Activated CD4-positive, alpha-beta T cell treated with anti-CD3 and anti-CD28 coated beads for 48 hours (primary cell): Measurements from ENCODE around the gene CYB5D1.

Source experiments
- DNase-seq: peaks from one replicate; pipeline ENCODE4 v3.0.0-alpha.2; 2020

Gene CYB5D1

GRCh38 chr17:7834542-7834956, 23.3 kb upstream of the CYB5D1 start:
- peak; percentile 52 for DNase-seq

GRCh38 chr17:7834957-7835813, 22.6 kb upstream of the CYB5D1 start:
- peak; percentile 92 for DNase-seq

DNA sequence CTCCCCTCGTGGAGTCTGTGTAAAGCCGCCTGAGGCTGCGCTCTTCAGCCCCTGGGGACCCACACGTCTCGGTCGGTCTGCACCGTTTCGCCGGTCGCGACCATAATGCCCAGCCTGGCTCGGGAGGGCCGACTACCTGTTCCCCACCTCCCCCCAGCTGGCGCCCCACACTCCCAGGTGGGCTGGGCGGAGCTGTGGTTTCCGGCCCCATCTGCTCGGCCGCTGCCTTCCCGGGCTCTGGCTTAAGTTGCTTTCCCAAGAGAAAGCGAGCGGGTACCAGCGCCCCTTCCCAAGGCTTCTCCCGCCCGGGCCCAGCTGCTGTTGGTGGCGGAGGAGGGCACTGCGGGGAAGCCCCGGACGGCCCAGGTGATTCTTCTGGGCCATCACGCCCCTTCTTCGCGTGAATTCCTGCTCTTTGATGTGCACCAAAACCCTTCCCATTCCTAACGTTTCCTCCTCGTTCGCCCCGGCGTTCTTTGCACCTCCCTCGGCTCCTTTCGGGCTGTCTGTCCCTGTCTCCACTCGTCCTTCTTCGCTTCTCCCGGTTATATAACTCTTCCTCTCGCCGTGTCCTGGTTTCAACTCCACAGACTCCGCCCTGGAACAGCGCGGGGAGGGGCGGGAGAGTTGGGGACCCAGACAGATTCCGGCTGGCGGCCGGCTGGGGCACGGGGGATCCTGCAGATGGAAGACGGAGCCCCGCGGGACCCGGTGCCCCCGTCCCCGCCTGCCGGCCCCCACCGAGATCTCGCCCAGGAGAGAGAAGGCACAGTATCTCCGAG, 21.8 kb upstream of the CYB5D1 start:
- DNase-seq: no peak

DNA sequence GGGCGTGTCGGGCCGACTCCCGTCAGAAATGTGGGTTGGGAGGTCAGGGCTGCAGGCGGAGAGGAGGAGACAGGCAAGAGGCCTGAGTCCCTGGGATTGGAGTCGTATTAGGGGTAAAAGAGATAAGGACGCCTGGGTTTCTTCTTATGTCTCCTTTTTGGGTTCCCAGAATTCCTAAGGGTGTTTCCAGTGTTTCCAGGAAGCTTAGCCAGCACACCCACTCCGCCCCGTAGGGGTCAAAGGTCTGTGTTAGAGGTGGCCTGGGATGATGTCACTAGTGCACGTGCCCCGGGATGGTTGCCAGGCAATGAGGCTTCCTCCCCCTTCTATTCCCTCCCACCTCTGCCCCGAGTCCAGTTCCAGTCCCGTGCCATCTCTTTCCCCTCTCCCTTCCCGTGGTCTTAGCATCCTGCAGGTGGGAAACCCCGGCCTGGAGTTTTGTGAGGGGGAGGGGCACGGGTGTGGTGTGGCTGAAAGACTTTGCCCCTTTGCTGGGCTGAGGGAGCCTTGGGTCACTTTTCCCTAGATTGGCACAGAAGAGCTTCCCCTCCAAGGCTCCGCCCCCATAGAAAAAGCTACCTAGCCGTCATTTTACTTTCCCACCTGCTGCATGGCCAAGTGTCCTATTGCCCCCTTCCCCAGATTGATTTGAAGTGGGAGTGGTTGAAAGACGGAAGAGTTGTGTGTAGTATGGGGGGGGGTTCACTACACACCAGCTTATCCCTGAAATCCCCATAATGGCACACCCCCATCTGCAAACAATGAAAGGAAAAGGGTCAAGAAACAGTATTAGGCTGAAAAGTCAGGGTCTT, 21.0 kb upstream of the CYB5D1 start:
- DNase-seq: peak; percentile 84

DNA sequence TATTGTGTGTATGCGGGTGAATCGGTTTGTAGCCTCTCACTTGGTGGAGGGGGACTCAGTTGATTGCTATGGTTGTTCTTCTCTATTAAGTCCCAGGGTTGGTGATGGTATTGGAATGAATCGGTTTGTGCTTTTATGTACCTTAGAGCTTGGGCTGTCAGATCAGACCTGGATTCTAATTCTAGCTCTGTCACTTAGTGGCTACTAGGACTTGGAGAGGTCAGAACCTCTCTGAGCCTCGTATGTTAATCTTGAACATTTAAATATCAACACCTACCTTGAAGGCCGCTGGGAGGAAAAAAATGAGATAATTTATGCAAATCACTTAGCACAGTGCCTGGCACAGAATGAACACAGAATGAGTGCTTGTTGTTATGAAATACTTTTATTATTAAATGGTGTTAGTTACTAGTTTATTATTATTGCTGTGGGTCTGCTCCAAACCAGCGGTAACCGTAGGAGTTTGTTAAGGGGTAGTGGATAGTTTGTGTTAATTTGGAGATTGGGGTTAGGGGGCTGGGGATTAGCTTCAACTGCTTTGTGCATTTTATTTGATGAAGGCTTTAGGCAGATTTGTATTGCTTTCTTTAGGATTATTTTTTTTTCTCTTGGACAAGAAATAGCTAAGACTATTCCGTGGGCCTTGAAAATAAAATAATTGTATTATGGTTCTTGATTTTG, 20.3 kb upstream of the CYB5D1 start:
- DNase-seq: no peak

GRCh38 chr17:7838090-7839075, 19.4 kb upstream of the CYB5D1 start:
- DNase-seq: no peak

DNA sequence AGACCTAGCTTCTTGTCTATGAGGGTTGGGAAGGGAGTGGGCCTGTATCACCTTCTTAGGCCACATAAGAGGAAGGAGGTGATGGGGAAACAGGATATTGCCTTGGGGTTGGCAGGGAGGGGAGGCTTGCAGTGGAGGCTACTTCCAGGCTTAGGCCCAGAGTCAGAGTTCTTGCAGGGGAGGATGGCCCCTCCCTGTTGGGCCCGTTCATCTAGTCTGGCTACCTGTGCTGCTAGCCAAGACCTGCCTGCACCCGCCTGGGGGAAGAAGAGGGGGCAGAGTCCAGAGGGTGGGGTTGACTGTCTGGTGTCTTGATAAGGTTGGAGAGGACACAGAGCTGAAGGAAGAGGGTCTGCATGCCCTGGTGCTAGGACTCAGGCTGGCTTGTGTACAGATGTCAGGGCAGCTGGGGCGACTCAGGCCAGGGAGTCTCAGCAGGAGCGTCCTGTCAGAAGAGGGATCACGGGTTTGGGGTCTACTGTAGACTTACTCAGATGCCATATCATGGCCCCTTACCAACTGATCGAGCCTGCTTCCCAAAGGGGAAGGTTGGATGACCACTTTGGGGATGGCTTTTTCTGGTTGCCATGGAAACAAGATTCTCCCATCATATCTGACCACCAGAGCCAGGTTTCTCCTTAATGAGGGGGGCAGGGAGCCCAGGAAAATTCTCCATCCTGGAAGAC, 18.5 kb upstream of the CYB5D1 start:
- DNase-seq: no peak

DNA sequence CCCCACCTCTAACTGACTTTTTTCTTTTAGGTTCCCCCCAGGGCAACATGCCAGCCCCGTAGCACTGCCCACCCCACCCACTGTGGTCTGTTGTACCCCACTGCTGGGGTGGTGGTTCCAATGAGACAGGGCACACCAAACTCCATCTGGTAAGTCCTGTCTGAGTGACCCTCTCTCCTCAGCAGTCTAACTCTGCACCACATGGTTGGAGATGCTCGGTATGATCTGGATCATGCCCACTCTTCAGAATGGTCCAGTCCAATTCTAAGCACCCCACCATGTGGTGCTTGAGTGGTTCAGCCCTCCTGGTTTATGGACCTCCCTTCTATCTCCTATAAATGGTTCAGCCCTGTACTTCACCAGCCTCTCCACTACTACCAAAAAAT, 17.9 kb upstream of the CYB5D1 start:
- DNase-seq: peak; percentile 50

DNA sequence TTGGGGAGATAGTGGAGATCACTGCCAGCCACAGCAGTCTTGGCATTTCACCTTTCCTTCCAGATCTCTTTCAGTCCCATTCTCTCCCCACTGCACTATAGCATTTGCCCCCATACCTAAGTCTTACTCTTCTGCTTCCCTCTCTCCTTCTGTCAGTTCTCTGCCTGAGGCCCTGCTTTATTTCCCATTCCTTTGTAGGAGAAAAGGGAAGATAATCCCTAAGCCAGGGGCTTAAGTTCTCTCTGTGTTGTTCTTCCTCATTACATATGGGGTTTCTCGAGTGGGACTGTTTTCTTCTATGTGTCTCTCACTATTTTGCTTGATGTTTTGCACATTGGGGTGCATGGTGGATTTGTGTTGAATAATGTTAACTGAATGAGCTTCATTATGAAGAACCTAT, 17.4 kb upstream of the CYB5D1 start:
- no peak for DNase-seq

DNA sequence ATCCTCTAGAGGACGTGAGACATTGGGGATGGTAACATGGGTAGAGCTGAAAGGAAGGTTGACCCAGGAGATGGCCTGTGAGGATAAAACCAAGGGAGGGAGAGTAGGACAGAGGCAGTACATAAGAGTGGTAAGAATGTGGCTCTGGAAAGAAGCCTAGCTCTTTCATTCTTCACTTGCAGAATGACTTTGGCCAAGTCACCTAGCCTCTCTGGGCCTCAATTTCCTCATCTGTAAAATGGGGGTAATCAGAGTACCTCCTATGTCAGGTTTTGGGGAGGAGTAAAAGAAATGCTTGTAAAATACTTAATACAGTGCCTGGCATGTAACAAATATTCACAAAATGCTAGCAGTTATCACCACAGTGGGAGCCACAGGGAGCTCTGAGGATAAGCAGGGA, 16.9 kb upstream of the CYB5D1 start:
- no peak for DNase-seq

DNA sequence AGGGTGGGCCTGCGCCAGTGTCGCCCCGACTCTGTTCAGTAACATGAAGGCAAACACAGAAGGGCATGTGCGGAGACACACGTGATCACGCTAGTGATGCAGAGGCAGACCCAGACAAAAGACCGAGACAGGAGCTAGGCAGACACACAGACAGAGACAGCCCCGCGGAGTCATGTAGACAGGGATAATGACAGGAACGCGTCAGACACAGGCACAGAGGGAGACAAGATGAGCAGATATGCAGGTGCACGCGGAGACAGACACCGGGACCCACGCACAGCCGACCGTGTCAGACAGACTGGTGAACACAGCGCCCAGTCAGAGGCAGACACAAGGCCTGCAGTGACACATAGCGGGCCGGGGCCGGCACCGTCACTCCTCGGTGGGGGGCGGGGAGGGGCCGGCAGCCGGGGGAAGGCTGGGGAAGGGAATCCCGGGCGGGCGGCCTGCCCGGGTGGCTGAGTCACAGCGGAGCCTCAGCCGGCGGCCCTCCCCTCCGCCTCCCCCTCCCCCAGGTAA, 16.3 kb upstream of the CYB5D1 start:
- DNase-seq: peak; percentile 93

DNA sequence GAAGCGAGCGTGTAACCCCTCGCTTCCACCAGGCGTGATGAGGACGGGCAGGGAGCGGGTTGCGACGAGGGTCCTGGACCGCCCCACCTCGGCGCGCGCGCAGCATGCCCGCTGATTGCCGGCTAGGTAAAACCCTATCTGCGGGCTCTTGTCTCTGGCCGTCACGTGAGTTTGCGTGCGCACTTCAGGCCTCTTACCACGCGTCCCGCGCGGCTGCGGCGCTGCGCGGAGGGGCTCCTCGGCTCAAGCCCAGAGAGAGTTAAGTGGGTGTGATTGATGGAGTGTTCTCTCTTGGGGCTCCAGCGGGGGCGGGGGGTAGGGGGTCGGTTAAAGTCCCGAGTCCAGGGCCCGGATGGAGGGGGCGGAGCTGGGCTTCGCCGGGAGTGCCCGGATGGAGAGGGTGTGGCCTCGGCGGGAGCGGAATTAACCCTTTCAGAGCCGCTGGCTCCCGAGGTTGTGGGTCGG, 15.9 kb upstream of the CYB5D1 start:
- peak; percentile 89 for DNase-seq

GRCh38 chr17:7842380-7843256, 15.2 kb upstream of the CYB5D1 start:
- peak; percentile 96 for DNase-seq

DNA sequence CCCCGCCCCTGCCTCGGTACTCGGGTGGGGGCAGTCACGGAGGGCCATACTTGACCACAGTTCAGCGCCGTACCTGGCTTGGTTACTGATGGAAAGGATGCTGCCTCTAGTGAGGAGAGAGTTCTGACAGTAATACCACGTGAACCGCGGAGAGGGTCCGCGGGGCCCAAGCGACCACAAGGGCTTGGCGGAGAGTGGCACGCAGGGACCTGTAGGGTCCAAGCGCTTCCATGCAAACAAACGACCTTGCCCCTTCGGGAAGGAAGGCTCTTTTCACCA, 14.6 kb upstream of the CYB5D1 start:
- no peak for DNase-seq

- peak; percentile 93 for DNase-seq
These were observed 14.1 kb upstream of the CYB5D1 start for GRCh38 chr17:7843536-7844291.

DNA sequence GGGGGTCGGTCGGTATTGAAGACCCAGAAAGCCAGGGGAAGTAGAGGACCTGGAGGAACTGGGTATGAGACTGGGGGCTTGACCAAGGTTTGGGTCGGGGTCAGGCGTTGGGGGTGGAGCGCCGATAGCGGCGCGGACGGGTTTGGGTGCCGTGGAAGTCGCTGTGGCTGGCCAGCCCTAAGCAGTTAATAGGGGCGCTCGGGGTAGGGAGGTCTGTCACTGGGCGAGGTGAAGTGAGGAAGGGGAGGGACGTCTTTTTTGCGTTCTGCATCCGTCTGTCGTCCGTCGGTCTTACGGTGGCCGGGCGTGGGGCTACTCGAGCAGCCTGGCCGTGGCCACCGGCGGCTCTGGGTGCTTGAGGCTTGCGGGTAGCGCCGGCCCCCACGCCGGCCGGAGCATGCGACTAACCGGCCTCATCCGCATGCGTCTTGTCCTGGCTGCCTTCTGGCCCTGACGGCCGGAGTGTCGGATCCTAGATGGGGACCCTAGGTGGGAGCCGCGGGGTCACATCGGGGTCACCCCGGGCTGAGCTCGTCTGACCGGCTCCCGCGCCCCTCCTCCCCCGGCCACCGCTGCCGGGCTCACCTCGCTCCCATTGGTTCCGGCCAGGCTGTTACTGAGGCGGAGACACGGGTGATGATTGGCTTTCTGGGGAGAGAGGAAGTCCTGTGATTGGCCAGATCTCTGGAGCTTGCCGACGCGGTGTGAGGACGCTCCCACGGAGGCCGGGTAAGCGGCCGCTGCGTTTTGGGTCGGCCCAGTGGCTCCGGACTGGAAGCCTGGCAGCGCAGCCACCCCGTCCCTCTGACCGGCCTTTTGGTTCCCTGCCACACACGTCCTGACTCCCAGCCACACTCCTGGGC, 13.3 kb upstream of the CYB5D1 start:
- DNase-seq: peak; percentile 88

DNA sequence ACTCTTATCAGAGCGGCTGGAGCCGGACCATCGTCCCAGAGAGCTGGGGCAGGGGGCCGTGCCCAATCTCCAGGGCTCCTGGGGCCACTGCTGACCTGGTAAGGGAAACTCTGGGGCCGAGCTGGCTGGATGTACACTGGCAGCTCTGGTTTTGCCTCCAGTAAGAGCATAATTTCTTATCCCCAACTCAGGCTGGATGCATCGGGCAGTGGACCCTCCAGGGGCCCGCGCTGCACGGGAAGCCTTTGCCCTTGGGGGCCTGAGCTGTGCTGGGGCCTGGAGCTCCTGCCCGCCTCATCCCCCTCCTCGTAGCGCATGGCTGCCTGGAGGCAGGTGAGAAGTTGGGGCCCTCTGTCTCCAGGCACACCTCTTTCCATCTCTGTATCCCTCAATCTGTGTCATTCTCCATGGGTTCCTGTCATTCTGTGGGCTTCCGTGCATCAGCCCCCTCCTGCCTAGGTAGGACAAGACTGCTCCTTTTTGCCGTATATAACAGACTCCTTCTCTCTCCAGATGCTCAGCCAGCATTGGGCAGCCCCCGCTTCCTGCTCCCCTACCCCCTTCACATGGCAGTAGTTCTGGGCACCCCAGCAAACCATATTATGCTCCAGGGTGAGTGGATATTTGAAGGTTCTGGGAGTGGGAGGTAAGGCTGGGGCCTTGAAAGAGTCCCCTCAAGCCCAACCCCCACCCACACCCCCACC, 12.3 kb upstream of the CYB5D1 start:
- DNase-seq: no peak
